HEK293 (cell line): Measurements from ENCODE around the gene KCNQ1.
A peak's percentile ranks its signal among the peaks of the same experiment; 100 is the strongest.

ENCODE experiments used
- CTCF ChIA-PET: fragments of 350-600 bp; formaldehyde crosslinking; extraction: SDS; loops from one replicate; lab custom pipeline; 2021; ENCODE audit warnings: antibody characterized with exemption; lab: Yijun Ruan, JAX
- POLR2A ChIA-PET: fragments of 300-600 bp; formaldehyde crosslinking; extraction: SDS; loops from one replicate; lab custom pipeline; 2020; ENCODE audit warnings: antibody characterized with exemption, inconsistent platforms; lab: Yijun Ruan, JAX
- H3K27ac ChIP-seq: fragments of 200-500 bp; sonication (Bioruptor generic); 2 replicates; pipeline ENCODE4 v1.5.1; 2014; ENCODE audit warnings: low read depth, low read length, control low read depth, inconsistent platforms; ENCODE audit errors: extremely low read depth
- H3K36me3 ChIP-seq, 2 experiments: fragments of 200-500 bp in 1 of 2; sonication (Bioruptor generic) in 1 of 2; 1 replicate in 1 of 2; 2 replicates in 1 of 2; pipeline ENCODE4 v1.5.1; 2014 to 2017; ENCODE audit warnings: inconsistent platforms in 2 of 2, low read length in 2 of 2; ENCODE audit not compliant: control insufficient read depth in 2 of 2, insufficient read depth in 1 of 2
- H3K4me1 ChIP-seq: fragments of 200-500 bp; sonication (Bioruptor generic); 2 replicates; pipeline ENCODE4 v1.5.1; 2014; ENCODE audit warnings: mild to moderate bottlenecking, low read length, inconsistent platforms; ENCODE audit not compliant: control insufficient read depth, insufficient read depth
- H3K4me3 ChIP-seq: 2 replicates; pipeline ENCODE4 v1.5.1; 2011; ENCODE audit warnings: low read depth, mild to moderate bottlenecking, control low read depth, low read length, moderate library complexity
- H3K9me3 ChIP-seq: fragments of 200-500 bp; sonication (Bioruptor generic); 2 replicates; pipeline ENCODE4 v1.5.1; 2014; ENCODE audit warnings: low read depth, low read length, inconsistent platforms; ENCODE audit not compliant: control insufficient read depth, insufficient read depth
- SETDB1 ChIP-seq: IDR thresholded peaks from one replicate; pipeline ENCODE4 v1.6.1; 2017; ENCODE audit warnings: mild to moderate bottlenecking, low read length, moderate library complexity, mixed read lengths; ENCODE audit not compliant: insufficient read length
- YY1 ChIP-seq: fragments of 450-650 bp; formaldehyde crosslinking; IDR thresholded peaks from 2 replicates; pipeline ENCODE4 v1.5.1; 2018; ENCODE audit warnings: missing biosample characterization, missing genetic modification characterization
- YY2 ChIP-seq: fragments of 450-650 bp; formaldehyde crosslinking; IDR thresholded peaks from 2 replicates; pipeline ENCODE4 v1.5.1; 2016; ENCODE audit warnings: missing biosample characterization, missing genetic modification characterization
- ZBTB20 ChIP-seq: fragments of 450-650 bp; formaldehyde crosslinking; IDR thresholded peaks from 2 replicates; pipeline ENCODE4 v1.5.1; 2016; ENCODE audit warnings: missing biosample characterization, missing genetic modification characterization
- ZFHX2 ChIP-seq: fragments of 450-650 bp; formaldehyde crosslinking; conservative IDR thresholded peaks from 2 replicates; pipeline ENCODE4 v1.5.1; 2016; ENCODE audit warnings: missing biosample characterization, missing genetic modification characterization
- ZFP69B ChIP-seq: fragments of 450-650 bp; formaldehyde crosslinking; IDR thresholded peaks from 2 replicates; pipeline ENCODE4 v1.5.1; 2016; ENCODE audit warnings: missing biosample characterization, missing genetic modification characterization
- ZNF112 ChIP-seq: fragments of 450-650 bp; formaldehyde crosslinking; IDR thresholded peaks from 2 replicates; pipeline ENCODE4 v1.5.0; 2017; ENCODE audit warnings: missing biosample characterization, missing genetic modification characterization
- ZNF157 ChIP-seq: fragments of 450-650 bp; formaldehyde crosslinking; IDR thresholded peaks from 2 replicates; pipeline ENCODE4 v1.5.1; 2016; ENCODE audit warnings: missing biosample characterization, missing genetic modification characterization
- ZNF214 ChIP-seq: fragments of 450-650 bp; formaldehyde crosslinking; IDR thresholded peaks from 2 replicates; pipeline ENCODE4 v1.5.1; 2017; ENCODE audit warnings: missing biosample characterization, mild to moderate bottlenecking, missing genetic modification characterization, borderline replicate concordance
- ZNF433 ChIP-seq: fragments of 450-650 bp; formaldehyde crosslinking; IDR thresholded peaks from 2 replicates; pipeline ENCODE4 v1.5.1; 2016; ENCODE audit warnings: missing biosample characterization, missing genetic modification characterization, low read depth
- ZNF530 ChIP-seq: fragments of 450-650 bp; formaldehyde crosslinking; IDR thresholded peaks from 2 replicates; pipeline ENCODE4 v1.5.1; 2016; ENCODE audit warnings: low read depth, missing biosample characterization, missing genetic modification characterization
- ZNF639 ChIP-seq: fragments of 450-650 bp; formaldehyde crosslinking; IDR thresholded peaks from 2 replicates; pipeline ENCODE4 v1.5.1; 2016; ENCODE audit warnings: missing biosample characterization, missing genetic modification characterization
- ZNF670 ChIP-seq: fragments of 450-650 bp; formaldehyde crosslinking; IDR thresholded peaks from 2 replicates; pipeline ENCODE4 v1.5.1; 2016; ENCODE audit warnings: missing biosample characterization, missing genetic modification characterization, low read depth
- ZNF777 ChIP-seq: fragments of 450-650 bp; formaldehyde crosslinking; IDR thresholded peaks from 2 replicates; pipeline ENCODE4 v1.5.1; 2017; ENCODE audit warnings: missing biosample characterization, missing genetic modification characterization, borderline replicate concordance
- ZNF830 ChIP-seq: fragments of 450-650 bp; IDR thresholded peaks from 2 replicates; pipeline ENCODE4 v1.5.0; 2018; ENCODE audit warnings: missing biosample characterization, missing genetic modification characterization, low read depth, mild to moderate bottlenecking, moderate library complexity
- TF ChIP-seq, protein P1 (sequence below): fragments of 450-650 bp; formaldehyde crosslinking; IDR thresholded peaks from 2 replicates; pipeline ENCODE4 v1.5.1; 2016; ENCODE audit warnings: missing biosample characterization, missing genetic modification characterization

KCNQ1 gene

GRCh38 chr11:2612884-2613571, 168.2 kb downstream of the KCNQ1 start:
- no peaks in the 10 kb centered on the region for H3K4me1 ChIP-seq
- H3K27ac ChIP-seq, result no peak overlapping the region
- no peaks in the 10 kb centered on the region for H3K9me3 ChIP-seq
- no peak for TF ChIP-seq ZNF433 (tag by site-specific recombination)
- no peak for TF ChIP-seq YY2 (tag by site-specific recombination)
- TF ChIP-seq YY1 (tag by site-specific recombination), result no peak
- TF ChIP-seq ZNF157 (tag by site-specific recombination), result no peak
- TF ChIP-seq ZFP69B, result no peak
- TF ChIP-seq, protein P1, sequence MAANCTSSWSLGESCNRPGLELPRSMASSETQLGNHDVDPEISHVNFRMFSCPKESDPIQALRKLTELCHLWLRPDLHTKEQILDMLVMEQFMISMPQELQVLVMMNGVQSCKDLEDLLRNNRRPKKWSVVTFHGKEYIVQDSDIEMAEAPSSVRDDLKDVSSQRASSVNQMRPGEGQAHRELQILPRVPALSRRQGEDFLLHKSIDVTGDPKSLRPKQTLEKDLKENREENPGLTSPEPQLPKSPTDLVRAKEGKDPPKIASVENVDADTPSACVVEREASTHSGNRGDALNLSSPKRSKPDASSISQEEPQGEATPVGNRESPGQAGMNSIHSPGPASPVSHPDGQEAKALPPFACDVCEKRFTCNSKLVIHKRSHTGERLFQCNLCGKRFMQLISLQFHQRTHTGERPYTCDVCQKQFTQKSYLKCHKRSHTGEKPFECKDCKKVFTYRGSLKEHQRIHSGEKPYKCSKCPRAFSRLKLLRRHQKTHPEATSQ (tag by site-specific recombination), result no peak
- no peak for TF ChIP-seq ZNF530 (tag by site-specific recombination)
- TF ChIP-seq ZNF670 (tag by site-specific recombination), result no peak
- no peak for TF ChIP-seq ZNF830 (tag by site-specific recombination)
- H3K36me3 ChIP-seq, result no peaks in the 10 kb centered on the region
- ChIA-PET POLR2A (no interaction called here), CTCF (no interaction called here)
- no peak overlapping the region for H3K4me3 ChIP-seq

GRCh38 chr11:2621894-2622293, 177.1 kb downstream of the KCNQ1 start:
- CTCF ChIA-PET, result no interaction called here
- POLR2A ChIA-PET, result no interaction called here
- no peaks in the 10 kb centered on the region for H3K9me3 ChIP-seq
- H3K4me1 ChIP-seq, result no peaks in the 10 kb centered on the region
- no peak overlapping the region for H3K4me3 ChIP-seq
- H3K27ac ChIP-seq, result no peak overlapping the region
- no peak for TF ChIP-seq ZBTB20 (tag by site-specific recombination)
- H3K36me3 ChIP-seq, result no peaks in the 10 kb centered on the region

GRCh38 chr11:2625183-2625582, 180.4 kb downstream of the KCNQ1 start:
- no peaks in the 10 kb centered on the region for H3K36me3 ChIP-seq
- TF ChIP-seq ZFHX2 (tag by site-specific recombination), result peak; percentile 30; the same call in 1 of the 2 replicates
- TF ChIP-seq ZNF639, result no peak
- H3K4me3 ChIP-seq, result no peak overlapping the region
- no peaks in the 10 kb centered on the region for H3K4me1 ChIP-seq
- CTCF ChIA-PET, result no interaction called here
- no peak overlapping the region for H3K27ac ChIP-seq
- no peaks in the 10 kb centered on the region for H3K9me3 ChIP-seq
- POLR2A ChIA-PET, result no interaction called here

DNA sequence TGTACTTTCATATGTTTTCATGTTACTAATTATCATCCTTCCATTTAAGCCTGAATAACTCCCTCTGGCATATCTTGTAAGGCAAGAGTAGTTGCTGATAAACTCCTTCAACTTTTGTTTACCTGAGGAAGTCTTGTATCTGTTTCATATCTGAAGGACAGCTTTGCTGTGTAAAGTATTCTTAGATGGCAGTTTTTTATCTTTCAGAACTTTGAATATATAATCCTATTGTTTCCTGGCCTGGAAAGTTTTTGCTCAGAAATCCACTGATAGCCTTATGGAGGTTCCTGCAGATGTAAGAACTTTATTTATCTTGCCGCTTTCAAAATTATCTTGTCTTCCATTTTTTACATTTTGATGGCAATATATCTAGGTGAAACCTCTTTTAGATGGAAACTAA, 185.9 kb downstream of the KCNQ1 start:
- ChIA-PET POLR2A (no interaction called here), CTCF (interaction anchor here (0.5 kb wide), 1 partner anchor 143 kb away, joined by 3 read pairs; no protein-coding TSS in a partner anchor)
- H3K9me3 ChIP-seq, result no peaks in the 10 kb centered on the region; the same call in 1 of the 2 replicates
- no peak overlapping the region for H3K4me3 ChIP-seq
- no peaks in the 10 kb centered on the region for H3K36me3 ChIP-seq
- H3K27ac ChIP-seq, result no peak overlapping the region
- H3K4me1 ChIP-seq, result no peaks in the 10 kb centered on the region
- TF ChIP-seq ZNF214 (no peak), SETDB1 (peak; percentile 92), ZNF777 (tag by site-specific recombination) (no peak), ZNF112 (no peak)
